IgD-negative memory B cell (primary cell): ENCODE measurements around the gene DENND4A. TPM values are rescaled to one million over a fixed set of nuclear protein-coding genes. Genes with fewer than 3 reads are reported as not detected.

Experiments
- H3K27ac Mint-ChIP-seq, 3 donors: one replicate each; pipeline ENCODE4 v1.8.0; 2020 to 2022; ENCODE audit warnings: mild to moderate bottlenecking in 3 of 3, mixed read lengths in 3 of 3, moderate library complexity in 1 of 3
- H3K27me3 Mint-ChIP-seq: one replicate; pipeline ENCODE4 v1.8.0; 2021; ENCODE audit warnings: mixed read lengths
- H3K36me3 Mint-ChIP-seq: one replicate; pipeline ENCODE4 v1.8.0; 2020; ENCODE audit warnings: mild to moderate bottlenecking, mixed read lengths
- H3K4me1 Mint-ChIP-seq, 3 donors: one replicate each; pipeline ENCODE4 v1.8.0; 2020 to 2022; ENCODE audit warnings: mixed read lengths in 3 of 3, mild to moderate bottlenecking in 1 of 3
- H3K4me3 Mint-ChIP-seq, 4 donors: one replicate each; pipeline ENCODE4 v1.8.0; 2020 to 2022; ENCODE audit warnings: mild to moderate bottlenecking in 4 of 4, mixed read lengths in 4 of 4, moderate library complexity in 3 of 4
- H3K9me3 Mint-ChIP-seq, 3 donors: one replicate each; pipeline ENCODE4 v1.8.0; 2020 to 2021; ENCODE audit warnings: mixed read lengths in 3 of 3, mild to moderate bottlenecking in 1 of 3
- polyA plus RNA-seq: library from polyadenylated mRNA; unstranded; fragments of 300-500 nt; fragmentation: Illumina TruSeq; gene quantifications from one replicate; pipeline ENCODE4 v1.2.3, GENCODE V29; 2021

The DENND4A gene
- polyA plus RNA-seq, 1 donor from 2014 or later: 24.7 TPM

DNA sequence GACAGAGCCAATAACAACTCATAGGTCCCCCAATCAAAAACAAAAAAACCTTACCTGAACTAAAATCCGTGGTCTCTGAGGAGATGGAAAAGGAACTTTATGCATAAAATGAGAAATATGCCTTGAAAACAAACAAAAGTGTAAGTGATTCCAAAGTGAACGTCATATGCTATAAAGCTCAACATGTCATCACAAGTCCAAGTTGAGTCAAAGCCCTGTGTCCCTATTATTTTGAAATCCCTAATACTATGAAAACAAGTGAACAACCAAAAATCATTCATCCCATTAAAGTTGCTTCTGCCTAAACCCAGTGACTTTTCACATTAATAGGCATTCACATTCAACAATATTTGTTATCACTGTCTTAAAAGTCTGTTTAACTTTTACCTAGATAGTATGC, 59.4 kb downstream of the DENND4A start:
- H3K4me3 Mint-ChIP-seq: no peak overlapping the region
- no peaks in the 10 kb centered on the region for H3K9me3 Mint-ChIP-seq
- H3K27ac Mint-ChIP-seq: peak overlapping the region in 2 of 3 donors; percentile 9 to 64
- peaks cover 4% of the 10 kb centered on the region for H3K36me3 Mint-ChIP-seq
- peaks cover 0 to 3% (median 0%) of the 10 kb centered on the region in 3 donors for H3K4me1 Mint-ChIP-seq
- no peaks in the 10 kb centered on the region for H3K27me3 Mint-ChIP-seq

DNA sequence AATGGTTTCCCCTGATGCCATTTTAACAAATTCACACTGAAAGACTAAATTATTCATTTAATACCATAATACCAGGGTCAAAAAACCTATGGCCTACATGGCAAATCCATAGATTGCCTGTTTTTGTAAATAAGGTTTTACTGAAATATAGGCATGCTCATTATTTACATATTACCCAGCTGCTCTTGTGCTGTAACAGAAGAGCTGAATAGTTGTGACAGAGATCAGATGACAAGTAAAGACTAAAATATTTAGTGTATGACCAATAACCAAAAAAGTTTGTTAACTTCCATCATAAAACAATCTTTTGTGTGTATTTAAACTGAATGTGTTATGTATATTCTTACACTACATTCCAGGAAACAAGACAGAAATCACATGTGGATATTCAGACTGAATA, 60.2 kb downstream of the DENND4A start:
- H3K27me3 Mint-ChIP-seq: no peaks in the 10 kb centered on the region
- no peaks in the 10 kb centered on the region for H3K9me3 Mint-ChIP-seq
- H3K4me3 Mint-ChIP-seq: no peak overlapping the region
- H3K27ac Mint-ChIP-seq: peak overlapping the region in 2 of 3 donors; percentile 25 to 78
- H3K4me1 Mint-ChIP-seq: peaks cover 0 to 3% (median 0%) of the 10 kb centered on the region in 3 donors
- peaks cover 4% of the 10 kb centered on the region for H3K36me3 Mint-ChIP-seq

DNA sequence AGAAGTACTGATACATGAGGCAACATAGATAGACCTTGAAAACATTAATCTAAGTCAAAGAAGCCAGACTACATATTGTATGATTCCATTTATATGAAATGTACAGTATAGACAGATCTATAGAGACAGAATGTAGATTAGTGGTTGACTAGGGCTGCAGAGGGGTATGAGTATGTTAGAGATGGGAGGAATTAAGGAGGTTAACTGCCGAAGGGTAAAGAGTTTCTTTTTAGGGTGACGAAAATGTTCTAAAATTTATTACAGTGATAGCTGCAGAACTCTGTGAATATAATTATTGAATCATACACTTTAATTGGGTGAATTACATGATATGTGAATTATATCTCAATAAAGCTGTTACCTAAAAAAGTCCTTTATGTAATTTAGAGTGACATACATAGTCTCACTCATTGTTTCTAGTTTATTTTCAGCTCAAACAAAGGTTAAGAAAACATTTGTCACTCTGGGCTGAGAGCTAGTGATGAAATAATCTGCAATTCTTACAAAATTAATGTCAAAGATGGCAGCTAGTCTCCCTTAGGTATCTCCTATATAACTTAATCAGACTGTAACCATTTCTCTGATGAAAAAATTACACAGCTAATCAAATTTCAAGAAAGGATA, 61.4 kb downstream of the DENND4A start:
- H3K36me3 Mint-ChIP-seq: peaks cover 6% of the 10 kb centered on the region

DNA sequence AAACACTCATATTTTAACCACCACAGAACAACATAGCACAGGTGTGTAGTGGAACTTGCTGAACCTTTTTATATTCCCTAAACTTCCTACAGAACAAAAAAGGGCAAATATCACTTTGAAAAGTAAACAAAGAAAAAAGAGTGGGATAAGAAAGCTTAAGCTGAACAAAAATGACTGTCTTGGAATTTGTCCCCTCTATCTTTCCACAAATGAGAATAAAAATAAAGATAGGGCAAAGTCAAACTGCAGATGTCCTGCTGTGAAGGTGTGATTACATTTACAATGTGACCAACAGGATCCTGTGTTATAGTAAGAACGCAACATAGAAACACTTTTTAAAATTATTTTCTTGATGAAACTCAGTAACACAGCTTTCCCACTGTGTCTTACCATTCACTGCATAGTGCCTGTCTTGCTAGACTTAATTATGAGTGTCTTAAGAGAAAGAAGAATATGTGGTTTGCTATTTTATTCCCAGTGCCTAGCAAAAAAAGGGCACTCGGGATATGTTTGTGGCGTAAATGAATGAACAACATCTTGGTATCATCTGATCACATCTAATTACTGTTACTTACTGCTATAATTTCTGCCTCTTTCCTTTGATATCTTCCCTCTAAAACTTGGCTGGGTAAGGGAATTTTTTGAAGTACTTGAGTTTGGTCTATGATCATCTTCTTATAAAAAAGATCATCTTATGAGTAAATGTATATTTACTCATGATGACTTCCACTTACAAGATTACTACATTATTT, 67.5 kb downstream of the DENND4A start:
- H3K9me3 Mint-ChIP-seq: no peaks in the 10 kb centered on the region
- no peak overlapping the region for H3K4me3 Mint-ChIP-seq
- peaks cover 10% of the 10 kb centered on the region for H3K36me3 Mint-ChIP-seq
- no peaks in the 10 kb centered on the region for H3K27me3 Mint-ChIP-seq
- peaks cover 0 to 3% (median 0%) of the 10 kb centered on the region in 3 donors for H3K4me1 Mint-ChIP-seq
- peak overlapping the region in 1 of 3 donors; percentile 61 for H3K27ac Mint-ChIP-seq

More for the DNA sequence above, 61.4 kb downstream of the DENND4A start:
- peak overlapping the region in 1 of 3 donors; percentile 78 for H3K27ac Mint-ChIP-seq
- H3K4me1 Mint-ChIP-seq: peaks cover 0 to 3% (median 0%) of the 10 kb centered on the region in 3 donors
- H3K9me3 Mint-ChIP-seq: no peaks in the 10 kb centered on the region
- H3K27me3 Mint-ChIP-seq: no peaks in the 10 kb centered on the region
- H3K4me3 Mint-ChIP-seq: no peak overlapping the region

DNA sequence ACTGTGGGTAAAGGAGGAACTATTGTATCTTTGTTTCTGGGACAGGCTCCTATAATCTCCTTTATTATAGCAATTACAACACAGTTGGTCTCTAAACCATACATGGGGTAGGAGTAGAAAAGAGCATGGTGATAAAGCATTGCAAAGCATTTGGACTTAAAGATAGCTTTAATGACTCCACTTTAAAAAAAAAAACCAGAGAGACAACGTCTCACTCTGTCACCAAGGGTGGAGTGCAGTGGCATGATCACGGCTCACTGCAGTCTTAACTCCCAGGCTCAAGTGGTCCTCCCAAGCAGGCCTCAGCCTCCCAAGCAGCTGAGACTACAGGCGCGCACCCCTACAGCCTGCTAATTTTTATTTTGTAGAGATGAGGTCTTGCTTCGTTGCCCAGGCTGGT, 68.2 kb downstream of the DENND4A start:
- Mint-ChIP-seq H3K36me3 (peaks cover 9% of the 10 kb centered on the region), H3K4me3 (no peak overlapping the region), H3K9me3 (no peaks in the 10 kb centered on the region), H3K27me3 (no peaks in the 10 kb centered on the region), H3K27ac (peak overlapping the region in 1 of 3 donors; percentile 50), H3K4me1 (peaks cover 0 to 3% (median 0%) of the 10 kb centered on the region in 3 donors)

DNA sequence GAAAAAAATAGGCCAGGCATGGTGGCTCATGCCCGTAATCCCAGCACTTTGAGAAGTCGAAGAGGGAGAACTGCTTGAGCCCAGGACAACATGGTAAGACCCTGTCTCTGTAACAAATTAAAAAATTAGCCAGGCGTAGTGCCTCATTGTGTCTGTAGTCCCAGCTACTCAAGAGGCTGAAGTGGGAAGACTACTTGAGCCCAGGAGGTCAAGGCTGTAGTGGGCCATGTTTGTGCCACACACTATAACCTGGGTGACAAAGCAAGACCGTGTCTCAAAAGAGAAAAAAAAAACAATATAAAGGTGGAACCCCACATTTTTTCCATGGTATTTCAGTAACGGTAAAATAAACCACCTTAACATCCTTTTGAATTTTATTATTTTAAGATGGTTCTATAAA, 69.9 kb downstream of the DENND4A start:
- H3K4me3 Mint-ChIP-seq: no peak overlapping the region
- no peaks in the 10 kb centered on the region for H3K9me3 Mint-ChIP-seq
- H3K4me1 Mint-ChIP-seq: peaks cover 0 to 3% (median 0%) of the 10 kb centered on the region in 3 donors
- H3K36me3 Mint-ChIP-seq: peaks cover 8% of the 10 kb centered on the region
- H3K27me3 Mint-ChIP-seq: no peaks in the 10 kb centered on the region
- no peak overlapping the region for H3K27ac Mint-ChIP-seq

DNA sequence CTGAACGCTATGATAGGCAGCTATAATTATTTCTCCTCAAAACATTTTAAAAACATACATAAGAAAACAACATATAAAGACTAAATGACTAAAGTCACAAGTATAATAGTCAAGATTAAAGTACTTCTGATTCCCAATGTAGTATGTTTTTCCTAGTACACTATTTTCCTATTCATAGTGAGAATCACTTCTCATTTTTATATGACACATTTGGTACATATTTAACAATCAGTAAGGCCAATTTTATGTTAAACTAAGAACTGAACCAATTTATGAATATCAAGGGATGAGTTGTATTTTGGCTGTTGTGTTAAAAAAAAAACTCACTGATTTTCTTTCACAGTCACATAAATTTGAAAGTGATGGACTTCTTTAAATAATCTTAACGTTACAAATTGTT, 79.7 kb downstream of the DENND4A start:
- Mint-ChIP-seq H3K9me3 (peaks cover 0 to 2% (median 0%) of the 10 kb centered on the region in 3 donors), H3K27ac (peak overlapping the region in 1 of 3 donors; percentile 1), H3K27me3 (no peaks in the 10 kb centered on the region)

DNA sequence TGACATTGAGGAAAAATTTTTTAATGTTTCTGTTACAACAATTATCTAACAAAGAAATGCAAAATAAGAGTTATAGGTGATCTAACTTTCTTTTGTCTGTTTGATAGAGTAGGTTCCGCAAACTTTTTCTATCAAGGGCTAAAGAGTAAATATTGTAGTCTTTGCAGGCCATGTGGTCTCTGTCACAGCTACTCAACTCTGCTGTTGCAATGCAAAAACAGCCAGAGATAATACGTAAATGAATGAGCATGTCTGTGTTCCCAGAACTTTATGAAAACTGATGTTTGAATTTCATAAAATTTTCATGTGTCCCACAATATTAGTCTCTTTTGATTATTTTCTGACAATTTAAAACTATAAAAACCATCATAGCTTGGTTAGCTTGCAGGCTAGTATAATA, 97.0 kb downstream of the DENND4A start:
- Mint-ChIP-seq H3K27ac (no peak overlapping the region), H3K4me1 (peaks cover 0 to 5% (median 0%) of the 10 kb centered on the region in 3 donors), H3K4me3 (no peak overlapping the region), H3K9me3 (no peaks in the 10 kb centered on the region), H3K27me3 (no peaks in the 10 kb centered on the region), H3K36me3 (peaks cover 6% of the 10 kb centered on the region)

More for the DNA sequence above, 79.7 kb downstream of the DENND4A start:
- Mint-ChIP-seq H3K36me3 (peaks cover 13% of the 10 kb centered on the region), H3K4me3 (peak overlapping the region in 1 of 4 donors; percentile 43), H3K4me1 (peaks cover 1 to 12% (median 3%) of the 10 kb centered on the region in 3 donors)

DNA sequence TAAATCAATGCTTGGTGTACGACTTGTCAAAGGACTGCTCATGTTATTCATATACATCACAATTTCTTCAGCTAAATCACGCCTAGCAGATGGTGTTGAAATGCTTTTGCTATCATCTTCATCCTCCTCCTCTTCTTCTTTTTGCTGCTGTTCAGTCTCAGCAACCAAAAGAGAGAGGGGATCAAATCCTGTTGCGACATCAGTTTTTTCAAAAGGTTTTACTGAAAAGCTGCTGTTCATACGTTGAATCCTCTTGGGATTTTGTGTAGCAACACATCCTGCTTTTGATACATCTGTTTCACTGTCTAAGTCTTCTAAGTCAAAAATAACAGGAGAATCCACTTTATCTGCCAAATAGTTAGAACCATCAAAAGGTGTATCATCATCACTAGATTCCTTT, 101.3 kb downstream of the DENND4A start:
- Mint-ChIP-seq H3K27me3 (no peaks in the 10 kb centered on the region), H3K9me3 (no peaks in the 10 kb centered on the region), H3K27ac (peak overlapping the region in 1 of 3 donors; percentile 32), H3K36me3 (peaks cover 12% of the 10 kb centered on the region), H3K4me3 (no peak overlapping the region), H3K4me1 (peaks cover 2 to 10% (median 3%) of the 10 kb centered on the region in 3 donors)

DNA sequence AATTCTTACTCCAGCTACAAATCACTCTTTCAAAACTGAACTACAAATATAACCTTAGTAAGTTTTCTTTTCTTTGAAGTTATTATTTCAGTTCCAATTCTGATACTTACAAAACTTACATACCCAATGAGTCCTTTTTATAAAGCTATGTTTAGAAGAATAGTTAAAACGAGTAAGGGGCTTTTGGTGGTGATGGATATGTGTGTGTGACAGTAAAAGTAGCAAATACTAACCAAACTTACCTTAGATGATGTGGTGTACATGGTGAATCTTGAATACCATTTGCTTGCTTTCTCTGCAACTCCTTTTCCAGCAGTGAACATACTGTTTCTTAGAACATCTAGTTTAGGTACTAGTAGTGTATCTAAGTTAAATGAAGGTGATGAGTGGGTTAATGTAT, 101.9 kb downstream of the DENND4A start:
- peaks cover 12% of the 10 kb centered on the region for H3K36me3 Mint-ChIP-seq
- H3K27me3 Mint-ChIP-seq: no peaks in the 10 kb centered on the region
- peaks cover 2 to 10% (median 3%) of the 10 kb centered on the region in 3 donors for H3K4me1 Mint-ChIP-seq
- no peak overlapping the region for H3K27ac Mint-ChIP-seq
- H3K9me3 Mint-ChIP-seq: no peaks in the 10 kb centered on the region
- H3K4me3 Mint-ChIP-seq: no peak overlapping the region

DNA sequence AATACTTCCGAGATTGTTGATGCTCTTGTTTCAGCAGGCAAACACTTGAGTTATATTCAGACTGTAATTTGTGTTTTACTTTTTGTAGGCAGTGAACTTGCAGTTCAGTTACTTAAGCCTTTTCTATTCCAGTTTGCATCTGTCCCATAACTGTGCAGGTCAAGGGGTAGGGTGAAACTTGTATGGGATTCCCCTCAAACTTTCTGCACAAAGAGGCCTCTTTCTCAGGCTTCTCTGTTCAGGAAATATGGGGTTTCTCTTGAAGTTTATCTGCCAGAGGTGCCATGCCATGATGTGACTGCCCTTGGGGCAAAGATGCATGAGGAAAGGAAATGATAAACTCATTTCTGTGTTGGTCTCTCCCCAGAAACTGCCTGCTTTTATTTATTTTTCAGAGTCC, 103.6 kb downstream of the DENND4A start:
- Mint-ChIP-seq H3K9me3 (no peaks in the 10 kb centered on the region), H3K36me3 (peaks cover 16% of the 10 kb centered on the region), H3K27ac (no peak overlapping the region), H3K4me3 (no peak overlapping the region), H3K4me1 (peaks cover 2 to 12% (median 3%) of the 10 kb centered on the region in 3 donors), H3K27me3 (no peaks in the 10 kb centered on the region)

DNA sequence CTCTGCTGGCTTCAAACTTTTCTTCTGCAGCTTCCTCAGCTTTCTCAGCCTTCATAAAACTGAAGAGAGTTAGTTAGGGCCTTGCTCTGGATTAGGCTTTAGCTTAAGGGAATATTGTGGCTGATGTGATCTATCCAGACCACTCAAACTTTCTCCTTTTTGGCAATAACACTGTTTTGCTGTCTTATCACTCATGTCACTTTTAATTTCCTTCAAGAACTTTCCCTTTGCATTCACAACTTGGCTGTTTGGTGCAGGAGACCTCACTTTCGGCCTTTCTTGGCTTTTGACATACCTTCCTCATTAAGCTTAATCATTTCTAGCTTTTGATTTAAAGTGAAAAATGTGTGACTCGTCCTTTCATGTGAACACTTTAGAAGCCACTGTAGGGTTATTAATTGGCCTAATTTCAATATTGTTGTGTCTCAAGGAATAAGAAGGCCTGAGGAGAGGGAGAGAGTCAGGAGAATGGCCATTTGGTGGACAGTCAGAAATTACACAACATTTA, 109.6 kb downstream of the DENND4A start:
- H3K27ac Mint-ChIP-seq: no peak overlapping the region
- H3K36me3 Mint-ChIP-seq: peaks cover 11% of the 10 kb centered on the region
- no peaks in the 10 kb centered on the region for H3K27me3 Mint-ChIP-seq
- H3K4me1 Mint-ChIP-seq: peaks cover 0 to 9% (median 6%) of the 10 kb centered on the region in 3 donors
- H3K9me3 Mint-ChIP-seq: no peaks in the 10 kb centered on the region
- H3K4me3 Mint-ChIP-seq: no peak overlapping the region

DNA sequence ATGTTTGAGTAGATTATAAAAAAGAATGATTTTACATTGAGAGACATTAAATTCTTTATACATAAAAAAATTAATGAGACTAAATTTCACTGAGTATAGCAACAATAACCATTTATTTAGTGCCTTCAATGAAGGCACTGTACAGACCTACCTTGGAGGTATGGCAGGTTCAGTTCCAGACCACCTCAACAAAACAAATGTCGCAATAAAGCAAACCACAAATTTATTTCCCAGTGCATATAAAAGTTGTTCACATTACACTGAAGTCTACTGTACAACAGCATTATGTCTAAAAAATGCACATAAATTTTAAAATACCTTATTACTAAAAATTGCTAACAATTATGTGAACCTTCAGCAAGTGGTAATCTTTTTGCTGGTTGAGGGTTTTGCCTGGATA, 111.5 kb downstream of the DENND4A start:
- H3K9me3 Mint-ChIP-seq: no peaks in the 10 kb centered on the region
- no peaks in the 10 kb centered on the region for H3K27me3 Mint-ChIP-seq
- H3K4me1 Mint-ChIP-seq: peaks cover 0 to 6% (median 4%) of the 10 kb centered on the region in 3 donors
- peak overlapping the region in 1 of 3 donors; percentile 28 for H3K27ac Mint-ChIP-seq
- H3K4me3 Mint-ChIP-seq: no peak overlapping the region
- H3K36me3 Mint-ChIP-seq: peaks cover 7% of the 10 kb centered on the region

DNA sequence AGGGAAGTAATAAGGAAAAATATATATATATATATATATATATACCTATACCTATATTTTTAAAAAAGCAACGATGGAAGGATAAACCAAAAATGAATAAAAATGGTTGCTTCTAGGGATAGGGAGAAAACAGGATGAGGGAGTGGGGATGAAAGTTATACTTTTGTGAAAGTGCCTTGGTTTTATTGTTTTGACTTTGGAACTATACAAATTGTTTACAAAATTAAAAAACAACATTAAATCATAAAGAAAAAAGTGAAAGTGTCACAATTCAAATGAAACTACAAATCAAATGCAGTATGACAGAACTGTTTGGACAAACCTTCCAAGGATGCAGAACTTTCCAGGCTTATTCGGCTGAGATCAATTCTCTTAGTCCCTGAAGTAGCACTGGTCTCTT, 116.0 kb downstream of the DENND4A start:
- H3K4me3 Mint-ChIP-seq: no peak overlapping the region
- H3K27me3 Mint-ChIP-seq: no peaks in the 10 kb centered on the region
- H3K36me3 Mint-ChIP-seq: peaks cover 6% of the 10 kb centered on the region
- H3K9me3 Mint-ChIP-seq: no peaks in the 10 kb centered on the region
- H3K4me1 Mint-ChIP-seq: peaks cover 0 to 4% (median 1%) of the 10 kb centered on the region in 3 donors
- H3K27ac Mint-ChIP-seq: no peak overlapping the region

DNA sequence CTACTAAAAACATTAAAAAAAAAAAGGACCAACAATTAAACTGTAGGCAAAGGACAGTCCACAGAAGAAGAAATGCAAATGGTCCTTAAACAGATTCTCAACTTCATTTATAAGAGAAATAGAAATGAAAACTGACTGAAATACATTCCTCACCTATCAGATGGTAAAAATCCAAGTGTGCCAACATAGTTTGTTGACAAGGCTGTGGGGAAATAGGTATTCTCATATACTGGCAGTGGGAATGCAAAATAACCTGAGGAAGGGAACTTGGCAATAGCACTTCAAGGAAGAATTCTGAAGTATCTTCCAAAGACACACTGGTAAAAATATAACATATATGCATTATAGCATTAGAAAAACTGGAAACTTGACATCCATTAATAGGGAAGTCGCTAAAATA, 116.5 kb downstream of the DENND4A start:
- Mint-ChIP-seq H3K36me3 (peaks cover 3% of the 10 kb centered on the region), H3K4me3 (no peak overlapping the region), H3K9me3 (no peaks in the 10 kb centered on the region), H3K4me1 (peaks cover 0 to 1% (median 0%) of the 10 kb centered on the region in 3 donors), H3K27me3 (no peaks in the 10 kb centered on the region), H3K27ac (peak overlapping the region in 1 of 3 donors; percentile 62)
